ENCODE measurements around the gene GRIK1.

The GRIK1 gene

DNA sequence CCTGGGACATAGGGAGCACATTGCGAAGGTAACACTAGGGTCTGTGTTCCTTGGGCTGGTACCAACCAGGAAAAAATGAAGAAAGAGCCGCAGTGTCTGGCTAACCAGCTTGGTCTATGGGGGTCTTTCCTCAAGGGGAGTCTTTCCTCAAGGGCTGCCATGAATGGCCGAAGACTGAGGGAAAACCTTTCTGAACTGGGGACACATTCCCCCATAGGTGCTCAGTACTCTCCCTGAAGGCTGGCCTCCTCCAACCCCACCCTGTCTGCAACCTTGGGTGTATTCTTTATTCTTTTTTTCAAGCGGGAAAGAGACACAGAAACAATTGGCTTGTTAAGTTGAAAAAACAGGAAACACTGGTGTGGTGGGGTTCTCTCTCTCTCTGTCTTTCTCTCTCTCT is 440.6 kb downstream of the GRIK1 start:
- in situ Hi-C loops (cut with HindIII; ENCODE audit: low sequenced_read_pairs): no loop called here

DNA sequence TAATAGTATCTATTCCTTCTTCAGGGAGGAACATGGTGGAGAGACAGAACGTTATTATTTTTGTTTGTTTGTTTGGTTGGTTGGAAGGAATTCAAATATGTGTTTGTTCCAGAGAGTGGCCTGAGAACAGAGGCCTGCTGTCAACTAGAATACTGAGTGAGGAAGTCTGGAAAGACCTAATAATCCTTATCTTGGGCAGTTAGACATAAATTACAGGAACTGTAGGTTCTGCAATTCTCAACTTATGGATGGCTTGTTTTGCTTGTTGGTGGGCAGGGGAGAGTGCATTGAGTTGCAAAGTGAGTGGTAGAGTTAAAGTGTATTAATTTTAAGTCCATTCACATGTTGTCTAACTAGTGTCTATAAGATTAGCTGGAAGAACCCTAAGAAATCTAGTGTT is 443.5 kb downstream of the GRIK1 start:
- in situ Hi-C loops (cut with HindIII; ENCODE audit: low sequenced_read_pairs): no loop called here

DNA sequence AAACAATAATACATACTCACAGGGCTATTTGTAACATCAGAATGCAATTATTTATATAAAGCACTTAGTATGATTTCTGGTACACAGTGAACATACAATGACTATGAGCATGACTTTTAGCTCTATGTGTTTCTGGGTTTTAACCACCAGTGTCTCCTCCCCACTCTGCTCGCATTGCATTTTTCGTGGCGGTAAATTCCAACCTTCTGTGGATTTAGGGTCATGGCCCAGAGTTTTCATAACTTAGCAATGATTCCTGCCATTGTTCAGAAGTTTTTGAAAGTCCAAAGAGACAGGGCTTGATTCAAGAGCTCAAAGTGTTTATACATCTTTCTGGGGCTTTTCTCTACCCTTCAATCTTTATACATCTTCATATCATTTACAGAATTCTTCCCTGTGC is 449.8 kb downstream of the GRIK1 start:
- in situ Hi-C loops (cut with HindIII; ENCODE audit: low sequenced_read_pairs): no loop called here

DNA sequence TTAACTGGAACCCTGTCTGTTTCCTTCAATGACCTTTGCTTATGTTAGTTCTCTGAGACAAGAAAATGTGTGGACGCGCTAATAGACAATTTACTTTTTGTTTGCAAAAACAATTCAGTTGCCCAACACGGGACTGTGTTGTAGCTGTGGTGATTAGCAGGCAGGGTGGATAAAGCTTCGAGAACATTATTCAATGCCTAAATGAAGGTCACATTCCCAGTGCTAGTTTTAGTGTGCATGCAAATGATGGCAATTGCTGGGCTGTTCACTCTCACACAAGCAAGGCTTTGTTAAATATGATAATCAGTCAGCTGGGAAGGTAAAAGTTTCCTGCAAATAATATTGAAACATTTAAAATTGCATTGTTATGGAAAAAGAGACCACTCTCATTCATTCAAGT is 452.6 kb downstream of the GRIK1 start:
- in situ Hi-C loops (cut with HindIII; ENCODE audit: low sequenced_read_pairs): no loop called here
